ENCODE measurements around the gene RABL3. TPM values are rescaled to one million over a fixed set of nuclear protein-coding genes. Genes with fewer than 3 reads are reported as not detected.

RABL3 gene
- total and polyA plus RNA-seq, 2 of the 13 experiments (the other 11 are each of a cell fraction or from before 2014, with no cell fraction given) = 4.8 to 31.9 TPM

DNA sequence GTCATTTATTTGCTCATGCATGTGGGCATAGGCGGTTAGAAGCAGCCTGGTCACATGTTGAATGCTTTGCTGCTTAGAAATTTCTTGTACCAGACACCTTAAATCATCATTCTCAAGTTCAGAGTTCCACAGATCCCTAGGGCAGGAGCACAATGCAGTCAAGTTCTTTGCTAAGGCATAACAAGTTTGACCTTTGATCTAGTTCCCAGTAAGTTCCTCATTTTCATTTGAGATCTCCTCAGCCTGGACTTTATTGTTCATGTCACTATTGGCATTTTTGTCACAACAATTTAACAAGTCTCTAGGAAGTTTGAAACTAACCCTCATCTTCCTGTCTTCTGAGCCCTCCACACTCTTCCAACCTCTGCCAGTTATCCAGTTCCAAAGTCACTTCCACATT is 83.0 kb downstream of the RABL3 start:
- FAIRE-seq = no peak
- Histone ChIP-seq H3K9me3 (ENCODE audit: low read length) (no peaks in the 10 kb centered on the region), H3K9ac (ENCODE audit: insufficient read depth, low read depth, low read length) (no peak overlapping the region), H3K27me3 (ENCODE audit: control insufficient read depth in 1 of 2, insufficient read depth in 2 of 2, low read length in 2 of 2) (no peaks in the 10 kb centered on the region), H3K4me1 (ENCODE audit: insufficient read depth, low read length) (peaks cover 13% of the 10 kb centered on the region; the same call in 1 of the 2 replicates), H3K36me3 (replicated peaks in 1 of 2; ENCODE audit: control insufficient read depth in 1 of 2, insufficient read depth in 2 of 2, low read length in 2 of 2) (peaks cover 27 to 90% of the 10 kb centered on the region in 2 experiments), H3K79me2 (ENCODE audit: insufficient read depth, low read length) (peaks cover 21% of the 10 kb centered on the region), H3K27ac (ENCODE audit: extremely low read length, insufficient read depth, low read length) (no peak overlapping the region), H4K20me1 (ENCODE audit: insufficient read depth, low read length) (peaks cover 40% of the 10 kb centered on the region; the same call in 1 of the 2 replicates), H3K4me2 (ENCODE audit: low read depth, low read length) (no peak overlapping the region), H3K4me3 (replicated peaks in 1 of 3; ENCODE audit: insufficient read depth in 1 of 3, low read depth in 2 of 3, low read length in 3 of 3) (no peak overlapping the region), H2AFZ (ENCODE audit: low read length) (no peak overlapping the region)
- ATAC-seq = no peak
- no peak for DNase-seq (ENCODE audit: low spot score)
- in situ Hi-C loops (cut with HindIII; ENCODE audit: extremely low pct_ligation_motif_present, low pct_unique_long_range_greater_than_20kb) = no loop called here
- ChIA-PET CTCF (ENCODE audit: low intra/inter-chr PET ratio, low total read pairs) (no interaction called here), POLR2A (no interaction called here)
- 100% methylated on average over 1 of the region's 1 CpG for WGBS (ENCODE audit: low lambda C conversion rate)
- BruUV-seq (replicated peaks) = no TSS peak
- intact Hi-C loops (cut with micrococcal nuclease; ENCODE audit: unreplicated experiment) = no loop called here
- TF ChIP-seq FOXO4 (CRISPR knock-in tag; conservative IDR thresholded peaks at IDR 0.05) (no peak), ZNF232 (CRISPR knock-in tag; IDR thresholded peaks at IDR 0.05; ENCODE audit: borderline replicate concordance) (no peak), MXD4 (CRISPR knock-in tag; IDR thresholded peaks at IDR 0.05) (no peak), ZNF10 (CRISPR knock-in tag; IDR thresholded peaks at IDR 0.05; ENCODE audit: borderline replicate concordance, low read depth) (no peak), ZSCAN21 (CRISPR knock-in tag; IDR thresholded peaks at IDR 0.05; ENCODE audit: borderline replicate concordance) (no peak), GATAD1 (CRISPR knock-in tag; IDR thresholded peaks at IDR 0.05) (no peak), ELF1 (CRISPR knock-in tag; IDR thresholded peaks at IDR 0.05) (no peak), TRAFD1 (CRISPR knock-in tag; IDR thresholded peaks at IDR 0.05; ENCODE audit: borderline replicate concordance) (no peak), HNF1A (IDR thresholded peaks at IDR 0.05; ENCODE audit: low read depth) (no peak), HNF1A (CRISPR knock-in tag; IDR thresholded peaks at IDR 0.05; ENCODE audit: borderline replicate concordance) (no peak), ZNF180 (CRISPR knock-in tag; IDR thresholded peaks at IDR 0.05; ENCODE audit: borderline replicate concordance, low read depth) (no peak), POLR2G (IDR thresholded peaks at IDR 0.05; ENCODE audit: low read depth, low read length) (no peak), HNF1B (CRISPR knock-in tag; IDR thresholded peaks at IDR 0.05) (no peak)
- TF ChIP-seq, protein P1, sequence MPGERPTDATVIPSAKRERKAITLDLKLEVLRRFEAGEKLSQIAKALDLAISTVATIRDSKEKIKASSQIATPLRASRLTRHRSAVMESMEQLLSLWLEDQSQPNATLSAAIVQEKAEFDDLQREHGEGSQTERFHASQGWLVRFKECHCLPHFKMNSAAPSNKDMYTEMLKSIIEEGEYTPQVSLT (CRISPR knock-in tag; IDR thresholded peaks at IDR 0.05; ENCODE audit: borderline replicate concordance, low read depth) = no peak

Data from HepG2 (cell line).